Kidney (tissue), 14 donors: ENCODE measurements around the gene DNMT3L. TPM values are rescaled to one million over a fixed set of nuclear protein-coding genes. Genes with fewer than 3 reads are reported as not detected.

Experiments
- DNase-seq, 5 donors: peaks; one replicate each; pipeline ENCODE4 v3.0.0-alpha.2; 2013 to 2020
- FAIRE-seq: peaks from 2 replicates; lab custom pipeline; 2012; peaks lifted over from hg19 to GRCh38; lab: Jason Lieb, UNC
- H3K27ac ChIP-seq, 2 donors: one replicate each; pipeline ENCODE4 v1.7.0; 2013; ENCODE audit warnings: low read depth in 2 of 2, low read length in 2 of 2, inconsistent platforms in 1 of 2
- H3K27me3 ChIP-seq: one replicate; pipeline ENCODE4 v1.7.1; 2013; ENCODE audit warnings: low read length, inconsistent platforms; ENCODE audit not compliant: control insufficient read depth, insufficient read depth
- H3K36me3 ChIP-seq, 3 donors: one replicate each; pipeline versions ENCODE4 v1.7.0 to v1.7.1; 2013; ENCODE audit warnings: low read length in 3 of 3, control low read depth in 1 of 3, inconsistent platforms in 1 of 3; ENCODE audit not compliant: insufficient read depth in 3 of 3, control insufficient read depth in 2 of 3
- H3K4me1 ChIP-seq, 3 donors: one replicate each; pipeline versions ENCODE4 v1.7.0 to v1.7.1; 2013; ENCODE audit warnings: low read length in 3 of 3, inconsistent platforms in 1 of 3, low read depth in 1 of 3; ENCODE audit not compliant: control insufficient read depth in 2 of 3, insufficient read depth in 2 of 3
- H3K4me3 ChIP-seq, 3 donors: one replicate each; pipeline versions ENCODE4 v1.7.0 to v1.8.1; 2013; ENCODE audit warnings: low read length in 3 of 3, control low read depth in 1 of 3, inconsistent platforms in 1 of 3
- H3K9ac ChIP-seq, 3 donors: one replicate each; pipeline versions ENCODE4 v1.7.0 to v1.7.1; 2013; ENCODE audit warnings: low read length in 3 of 3, control low read depth in 1 of 3, inconsistent platforms in 1 of 3
- H3K9me3 ChIP-seq, 3 donors: one replicate each; pipeline versions ENCODE4 v1.7.0 to v1.7.1; 2013; ENCODE audit warnings: low read length in 3 of 3, control low read depth in 1 of 3, inconsistent platforms in 1 of 3; ENCODE audit not compliant: control insufficient read depth in 2 of 3, insufficient read depth in 1 of 3
- intact Hi-C: fragments of 100-400 bp; cut with DNase I; formaldehyde crosslinking; loops from one replicate; pipeline ENCODE4 v1.11.1; 2022
- polyA plus RNA-seq: library from polyadenylated mRNA; stranded (reverse); fragments of 350-450 nt; fragmentation: Illumina TruSeq; extraction: RNeasy Lipid Tissue Mini Kit (QIAGEN cat#74804); gene quantifications from one replicate; pipeline ENCODE4 v1.2.3, GENCODE V29; 2014; ENCODE audit warnings: low read depth, low replicate concordance; ENCODE audit not compliant: insufficient read depth
- total RNA-seq: library from RNA; stranded (reverse); fragmentation: NEBNext Ultra II Directional; extraction: Animal tissue kit (Norgen Biotek cat#: 25700); gene quantifications from one replicate; pipeline ENCODE4 v1.2.1, GENCODE V29; 2021
- TF ChIP-seq, protein P1 (sequence below): IDR thresholded peaks from 3 replicates; pipeline ENCODE4 v1.5.1; 2012; ENCODE audit warnings: mild to moderate bottlenecking, moderate library complexity, borderline replicate concordance; ENCODE audit not compliant: insufficient read depth; ENCODE audit errors: extremely low read depth
- donor health status: control.
- donor health status: control.
- donor health status: control.
- donor health status: control.
- donor health status: control.
- donor health status: DM: yes; HTN: yes; CAD: no.
- donor health status: Normal renal cell carcinoma (clear cell type).

DNMT3L gene
- total and polyA plus RNA-seq, 2 donors from 2014 or later, result 0.47 TPM; not detected in 1

- DNase-seq, result peak in 4 of 5 donors; percentile 30 to 92 (median 54)
Measured at GRCh38 chr21:44294391-44295162, 32.9 kb upstream of the DNMT3L start.

GRCh38 chr21:44293551-44294231 lies 32.0 kb upstream of the DNMT3L start:
- H3K27ac ChIP-seq, result no peak overlapping the region
- H3K36me3 ChIP-seq, result no peaks in the 10 kb centered on the region
- DNase-seq (peak in 1 of 5 donors; percentile 78), FAIRE-seq (no peak)
- H3K9ac ChIP-seq, result no peak overlapping the region
- intact Hi-C loops, result no loop called here
- peaks cover 0 to 12% (median 0%) of the 10 kb centered on the region in 3 donors for H3K4me1 ChIP-seq
- no peak overlapping the region for H3K4me3 ChIP-seq
- H3K27me3 ChIP-seq, result no peaks in the 10 kb centered on the region
- no peaks in the 10 kb centered on the region for H3K9me3 ChIP-seq
- TF ChIP-seq, protein P1, sequence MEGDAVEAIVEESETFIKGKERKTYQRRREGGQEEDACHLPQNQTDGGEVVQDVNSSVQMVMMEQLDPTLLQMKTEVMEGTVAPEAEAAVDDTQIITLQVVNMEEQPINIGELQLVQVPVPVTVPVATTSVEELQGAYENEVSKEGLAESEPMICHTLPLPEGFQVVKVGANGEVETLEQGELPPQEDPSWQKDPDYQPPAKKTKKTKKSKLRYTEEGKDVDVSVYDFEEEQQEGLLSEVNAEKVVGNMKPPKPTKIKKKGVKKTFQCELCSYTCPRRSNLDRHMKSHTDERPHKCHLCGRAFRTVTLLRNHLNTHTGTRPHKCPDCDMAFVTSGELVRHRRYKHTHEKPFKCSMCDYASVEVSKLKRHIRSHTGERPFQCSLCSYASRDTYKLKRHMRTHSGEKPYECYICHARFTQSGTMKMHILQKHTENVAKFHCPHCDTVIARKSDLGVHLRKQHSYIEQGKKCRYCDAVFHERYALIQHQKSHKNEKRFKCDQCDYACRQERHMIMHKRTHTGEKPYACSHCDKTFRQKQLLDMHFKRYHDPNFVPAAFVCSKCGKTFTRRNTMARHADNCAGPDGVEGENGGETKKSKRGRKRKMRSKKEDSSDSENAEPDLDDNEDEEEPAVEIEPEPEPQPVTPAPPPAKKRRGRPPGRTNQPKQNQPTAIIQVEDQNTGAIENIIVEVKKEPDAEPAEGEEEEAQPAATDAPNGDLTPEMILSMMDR, result no peak

More at GRCh38 chr21:44294391-44295162, 32.9 kb upstream of the DNMT3L start:
- no peak for FAIRE-seq
- intact Hi-C loops, result no loop called here
- Histone ChIP-seq H3K4me3 (no peak overlapping the region), H3K27me3 (no peaks in the 10 kb centered on the region), H3K27ac (no peak overlapping the region), H3K4me1 (peaks cover 0 to 17% (median 0%) of the 10 kb centered on the region in 3 donors), H3K36me3 (no peaks in the 10 kb centered on the region), H3K9me3 (no peaks in the 10 kb centered on the region), H3K9ac (no peak overlapping the region)
- TF ChIP-seq, protein P1, result no peak

GRCh38 chr21:44292812-44293195 lies 31.1 kb upstream of the DNMT3L start:
- no peak overlapping the region for H3K27ac ChIP-seq
- FAIRE-seq (no peak), DNase-seq (peak in 1 of 5 donors; percentile 78)
- H3K9me3 ChIP-seq, result no peaks in the 10 kb centered on the region
- no peaks in the 10 kb centered on the region for H3K27me3 ChIP-seq
- peaks cover 0 to 10% (median 0%) of the 10 kb centered on the region in 3 donors for H3K4me1 ChIP-seq
- H3K4me3 ChIP-seq, result no peak overlapping the region
- TF ChIP-seq, protein P1, result no peak
- intact Hi-C loops, result no loop called here
- no peak overlapping the region for H3K9ac ChIP-seq
- H3K36me3 ChIP-seq, result no peaks in the 10 kb centered on the region
